Measurements from ENCODE around the gene MRM1.

MRM1 gene

GRCh38 chr17:36632916-36633771 lies 31.8 kb downstream of the MRM1 start:
- no peak for DNase-seq

GRCh38 chr17:36640346-36640745 lies 39.0 kb downstream of the MRM1 start:
- no peak for DNase-seq

- no peak for DNase-seq
Observed at GRCh38 chr17:36640836-36641235, 39.5 kb downstream of the MRM1 start.

- no peak for DNase-seq
Observed at GRCh38 chr17:36641331-36641876, 40.0 kb downstream of the MRM1 start.

- DNase-seq: no peak
Observed at GRCh38 chr17:36641877-36642845, 40.8 kb downstream of the MRM1 start.

GRCh38 chr17:36643086-36643685 lies 41.8 kb downstream of the MRM1 start:
- DNase-seq: no peak

- DNase-seq: no peak
Observed at GRCh38 chr17:36645422-36645821, 44.0 kb downstream of the MRM1 start.

- DNase-seq: no peak
Observed at GRCh38 chr17:36647636-36648035, 46.3 kb downstream of the MRM1 start.

GRCh38 chr17:36650096-36650775 lies 48.9 kb downstream of the MRM1 start:
- DNase-seq: no peak

- DNase-seq: no peak
Observed at GRCh38 chr17:36653374-36653773, 52.0 kb downstream of the MRM1 start.

GRCh38 chr17:36653856-36654255 lies 52.5 kb downstream of the MRM1 start:
- no peak for DNase-seq

- no peak for DNase-seq
Observed at GRCh38 chr17:36655726-36656125, 54.3 kb downstream of the MRM1 start.

GRCh38 chr17:36657390-36657762 lies 56.0 kb downstream of the MRM1 start:
- no peak for DNase-seq

- DNase-seq: no peak
Observed at GRCh38 chr17:36657763-36658490, 56.5 kb downstream of the MRM1 start.

Data from NCI-H2029 treated with DMSO at 0.1 percent for 48 hours (cell line).